Islet of Langerhans (tissue), 1 donor: ENCODE results near the gene IL1RL2.

Experiments used
- FAIRE-seq: peaks from one replicate; lab custom pipeline; 2011; peaks lifted over from hg19 to GRCh38; lab: Jason Lieb, UNC

Gene IL1RL2

GRCh38 chr2:102194609-102195268 lies 7.9 kb downstream of the IL1RL2 start:
- no peak for FAIRE-seq

- no peak for FAIRE-seq
Observed at GRCh38 chr2:102197389-102198137, 10.7 kb downstream of the IL1RL2 start.

- FAIRE-seq: no peak
Observed at GRCh38 chr2:102200539-102200938, 13.7 kb downstream of the IL1RL2 start.

- no peak for FAIRE-seq
Observed at GRCh38 chr2:102204638-102205037, 17.8 kb downstream of the IL1RL2 start.

GRCh38 chr2:102206666-102207341 lies 20.0 kb downstream of the IL1RL2 start:
- no peak for FAIRE-seq

GRCh38 chr2:102208774-102209173 lies 22.0 kb downstream of the IL1RL2 start:
- FAIRE-seq: peak; percentile 36

- no peak for FAIRE-seq
Observed at GRCh38 chr2:102209474-102209873, 22.7 kb downstream of the IL1RL2 start.

GRCh38 chr2:102217032-102217431 lies 30.2 kb downstream of the IL1RL2 start:
- peak; percentile 49 for FAIRE-seq

GRCh38 chr2:102224824-102225739 lies 38.3 kb downstream of the IL1RL2 start:
- FAIRE-seq: no peak

- no peak for FAIRE-seq
Observed at GRCh38 chr2:102226171-102226570, 39.3 kb downstream of the IL1RL2 start.

- peak; percentile 64 for FAIRE-seq
Observed at GRCh38 chr2:102226612-102227391, 40.0 kb downstream of the IL1RL2 start.

- FAIRE-seq: peak; percentile 96
Observed at GRCh38 chr2:102229141-102229769, 42.4 kb downstream of the IL1RL2 start.

GRCh38 chr2:102230410-102230909 lies 43.6 kb downstream of the IL1RL2 start:
- FAIRE-seq: no peak

GRCh38 chr2:102233132-102233884 lies 46.5 kb downstream of the IL1RL2 start:
- FAIRE-seq: no peak

- no peak for FAIRE-seq
Observed at GRCh38 chr2:102235042-102235473, 48.2 kb downstream of the IL1RL2 start.

GRCh38 chr2:102235491-102235890 lies 48.7 kb downstream of the IL1RL2 start:
- no peak for FAIRE-seq

- FAIRE-seq: no peak
Observed at GRCh38 chr2:102236132-102236531, 49.3 kb downstream of the IL1RL2 start.

- FAIRE-seq: no peak
Observed at GRCh38 chr2:102237176-102237575, 50.4 kb downstream of the IL1RL2 start.

- FAIRE-seq: no peak
Observed at GRCh38 chr2:102238039-102238756, 51.4 kb downstream of the IL1RL2 start.
